ENCODE results near the gene ACADL. TPM values are rescaled to one million over a fixed set of nuclear protein-coding genes. Genes with fewer than 3 reads are reported as not detected.
A peak's percentile ranks its signal among the peaks of the same experiment; 100 is the strongest.

ACADL gene
- total RNA-seq, 4 donors from 2014 or later: 0.58 to 5.9 (median 2.5) TPM

DNA sequence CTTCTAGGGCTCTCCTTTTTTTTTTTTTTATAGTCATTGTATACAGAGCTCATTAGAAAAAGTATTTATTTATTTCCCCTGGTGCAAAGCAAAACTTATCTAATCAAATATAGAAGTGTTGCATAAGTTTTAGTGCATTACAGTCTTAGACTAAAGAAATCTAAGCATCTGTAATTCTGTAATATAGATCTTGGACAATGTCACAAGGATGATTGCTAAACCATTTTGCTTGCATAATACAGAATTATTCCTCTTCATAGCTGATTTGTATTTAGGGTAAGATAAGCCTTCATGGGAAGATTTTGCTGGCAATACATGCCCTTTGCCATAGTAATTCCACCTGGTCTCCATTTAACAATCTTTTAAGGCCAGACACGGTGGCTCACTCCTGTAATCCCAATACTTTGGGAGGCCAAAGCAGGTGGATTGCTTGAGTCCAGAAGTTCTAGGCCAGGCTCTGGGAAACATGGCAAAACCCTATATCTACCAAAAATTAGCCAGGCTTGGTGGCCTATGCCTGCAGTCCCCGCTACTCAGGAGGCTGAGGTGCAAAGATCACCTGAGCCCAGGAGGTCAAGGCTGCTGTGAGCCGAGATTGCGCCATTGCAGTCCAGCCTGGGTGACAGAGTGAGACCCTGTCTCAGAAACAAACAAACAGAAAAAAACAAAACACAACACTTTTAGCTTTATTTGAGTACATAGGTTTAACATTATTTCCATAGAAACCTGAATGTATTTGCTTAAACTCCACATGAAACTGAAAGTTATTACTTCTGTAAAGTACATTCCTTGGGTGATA, 2.2 kb upstream of the ACADL start:
- Histone ChIP-seq H3K36me3 (no peaks in the 10 kb centered on the region), H3K27ac (no peak overlapping the region), H3K4me1 (peaks cover 0 to 12% (median 5%) of the 10 kb centered on the region in 3 donors), H3K27me3 (peaks cover 38% of the 10 kb centered on the region), H3K9me3 (no peaks in the 10 kb centered on the region), H3K4me3 (no peak overlapping the region)
- TF ChIP-seq EP300 (IDR thresholded peaks at IDR 0.05) (no peak), POLR2A (IDR thresholded peaks at IDR 0.05) (no peak), POLR2AphosphoS5 (IDR thresholded peaks at IDR 0.05) (no peak), CTCF (IDR thresholded peaks at IDR 0.05) (no peak)
- ATAC-seq: no peak
- 93 to 98% methylated on average over 3 to 4 of the region's 4 CpGs for WGBS, 2 donors (ENCODE audit: low coverage in 1 of 2)

DNA sequence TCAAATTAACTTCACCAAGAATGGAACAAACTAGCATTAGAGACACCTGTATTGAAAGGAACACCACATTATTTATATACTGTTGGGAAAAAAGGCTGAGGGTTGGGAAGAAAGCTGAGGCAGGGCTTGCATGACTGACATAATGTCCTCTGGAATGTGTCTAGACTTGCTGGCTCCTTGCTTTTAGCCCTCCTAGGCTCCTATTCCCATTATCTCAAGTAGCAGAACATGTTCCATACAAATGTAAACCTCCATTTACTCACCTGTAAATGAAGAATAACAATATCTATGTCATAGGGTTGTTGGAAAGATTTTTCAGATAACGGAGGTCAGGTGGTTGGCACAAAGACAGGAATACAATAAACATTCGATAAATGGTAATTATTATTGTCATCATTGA, 976 bp upstream of the ACADL start:
- Histone ChIP-seq H3K27ac (no peak overlapping the region), H3K27me3 (peaks cover 47% of the 10 kb centered on the region), H3K9me3 (no peaks in the 10 kb centered on the region), H3K4me3 (no peak overlapping the region), H3K36me3 (no peaks in the 10 kb centered on the region), H3K4me1 (peaks cover 0 to 12% (median 5%) of the 10 kb centered on the region in 3 donors)
- TF ChIP-seq EP300 (IDR thresholded peaks at IDR 0.05) (no peak), POLR2AphosphoS5 (IDR thresholded peaks at IDR 0.05) (no peak), POLR2A (IDR thresholded peaks at IDR 0.05) (no peak), CTCF (IDR thresholded peaks at IDR 0.05) (no peak)
- ATAC-seq: no peak
- 80 to 100% methylated on average over 2 of the region's 2 CpGs for WGBS, 2 donors (ENCODE audit: low coverage in 1 of 2)

GRCh38 chr2:210224591-210224940, 681 bp downstream of the ACADL start:
- TF ChIP-seq EP300 (IDR thresholded peaks at IDR 0.05) (no peak), CTCF (IDR thresholded peaks at IDR 0.05) (no peak), POLR2AphosphoS5 (IDR thresholded peaks at IDR 0.05) (no peak), POLR2A (IDR thresholded peaks at IDR 0.05) (no peak)
- H3K27ac ChIP-seq: peak overlapping the region in 1 of 4 donors; percentile 52
- H3K4me1 ChIP-seq: peaks cover 0 to 12% (median 5%) of the 10 kb centered on the region in 3 donors
- no peaks in the 10 kb centered on the region for H3K9me3 ChIP-seq
- peak; percentile 48 for ATAC-seq
- H3K4me3 ChIP-seq: peak overlapping the region; percentile 25 to 60
- no peaks in the 10 kb centered on the region for H3K36me3 ChIP-seq
- peaks cover 47% of the 10 kb centered on the region for H3K27me3 ChIP-seq
- 4 to 60% methylated on average over 1 to 8 of the region's 24 CpGs for WGBS, 2 donors (ENCODE audit: low coverage in 1 of 2)

- no peak for TF ChIP-seq POLR2AphosphoS5 (IDR thresholded peaks at IDR 0.05)
- TF ChIP-seq CTCF (IDR thresholded peaks at IDR 0.05): no peak
- TF ChIP-seq POLR2A (IDR thresholded peaks at IDR 0.05): no peak
- no peak for TF ChIP-seq EP300 (IDR thresholded peaks at IDR 0.05)
- H3K4me1 ChIP-seq: no peaks in the 10 kb centered on the region
- no peak overlapping the region for H3K4me3 ChIP-seq
- H3K36me3 ChIP-seq: no peaks in the 10 kb centered on the region
- H3K27ac ChIP-seq: no peak overlapping the region
- H3K27me3 ChIP-seq: no peaks in the 10 kb centered on the region
- no peaks in the 10 kb centered on the region for H3K9me3 ChIP-seq
- ATAC-seq: no peak
- WGBS, 2 donors (ENCODE audit: low coverage in 1 of 2): 36 to 67% methylated on average over 1 of the region's 1 CpG
Observed at GRCh38 chr2:210215120-210215519, 10.1 kb downstream of the ACADL start.

DNA sequence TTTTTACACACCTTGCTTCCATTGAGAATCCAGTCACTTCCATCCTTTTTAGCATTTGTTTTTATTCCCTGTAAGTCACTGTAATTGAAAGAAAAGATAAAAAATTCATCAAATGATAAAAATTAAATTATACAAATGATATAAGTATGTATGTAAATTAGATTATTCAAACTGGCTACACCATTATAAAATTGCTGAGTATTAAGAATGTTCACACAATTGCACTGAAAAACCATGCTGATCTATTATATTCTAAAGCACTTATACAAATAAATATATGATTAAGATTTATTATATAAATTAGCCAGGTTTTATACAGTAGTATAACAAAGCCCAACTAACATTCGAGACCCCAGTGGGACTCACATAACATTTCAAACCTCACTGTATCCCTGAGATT, 15.1 kb downstream of the ACADL start:
- Histone ChIP-seq H3K27me3 (no peaks in the 10 kb centered on the region), H3K36me3 (no peaks in the 10 kb centered on the region), H3K27ac (no peak overlapping the region), H3K9me3 (no peaks in the 10 kb centered on the region), H3K4me1 (no peaks in the 10 kb centered on the region), H3K4me3 (no peak overlapping the region)
- TF ChIP-seq POLR2A (IDR thresholded peaks at IDR 0.05) (no peak), CTCF (IDR thresholded peaks at IDR 0.05) (no peak), POLR2AphosphoS5 (IDR thresholded peaks at IDR 0.05) (no peak), EP300 (IDR thresholded peaks at IDR 0.05) (no peak)
- ATAC-seq: no peak
- 82 to 100% methylated on average over 1 of the region's 1 CpG for WGBS, 2 donors (ENCODE audit: low coverage in 1 of 2)

All from gastroesophageal sphincter (tissue), 4 donors.